ENCODE data around the gene LPP. TPM values are rescaled to one million over a fixed set of nuclear protein-coding genes. Genes with fewer than 3 reads are reported as not detected.

The LPP gene
- total and polyA plus RNA-seq, 9 of the 15 experiments (the other 6 are each of a cell fraction or from before 2014, with no cell fraction given), result 0.07 to 0.18 TPM; not detected in 7

DNA sequence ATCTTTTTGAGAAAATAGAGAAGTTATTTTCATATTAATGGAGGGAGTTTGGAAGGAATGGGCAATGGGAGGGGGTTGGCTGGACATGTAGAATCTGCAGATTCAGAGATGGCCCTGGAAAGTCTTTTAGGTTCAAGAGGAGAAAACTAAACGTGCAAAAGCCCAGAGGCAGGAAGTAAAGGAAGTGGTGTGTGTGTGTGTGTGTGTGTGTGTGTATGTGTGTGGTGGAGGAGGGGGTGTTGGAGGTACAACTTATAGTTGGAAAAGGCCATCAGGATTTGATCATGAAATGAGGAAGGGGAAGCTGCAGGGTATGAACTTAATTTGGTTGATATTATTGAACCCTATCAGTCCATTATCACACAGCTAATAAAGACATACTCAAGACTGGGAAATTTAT is 5.6 kb upstream of the LPP start (continued):
- TF ChIP-seq SIX5 (IDR thresholded peaks at IDR 0.05; ENCODE audit: borderline replicate concordance in 1 of 2, insufficient read depth in 1 of 2, low read depth in 1 of 2, low read length in 2 of 2) (no peak), RFX7 (CRISPR knock-in tag; IDR thresholded peaks at IDR 0.05) (no peak), ZNF512 (tag; IDR thresholded peaks at IDR 0.05) (no peak), KDM5B (IDR thresholded peaks at IDR 0.05; ENCODE audit: insufficient replicate concordance, low read depth, low read length) (no peak), ARID1B (IDR thresholded peaks at IDR 0.05) (no peak), ZNF785 (CRISPR knock-in tag; IDR thresholded peaks at IDR 0.05) (no peak), BCL6 (CRISPR knock-in tag; IDR thresholded peaks at IDR 0.05) (no peak), ZKSCAN8 (CRISPR knock-in tag; IDR thresholded peaks at IDR 0.05) (no peak), MED1 (CRISPR knock-in tag; IDR thresholded peaks at IDR 0.05; ENCODE audit: borderline replicate concordance) (no peak), TEAD1 (CRISPR knock-in tag; IDR thresholded peaks at IDR 0.05) (no peak), CEBPZ (IDR thresholded peaks at IDR 0.05; ENCODE audit: borderline replicate concordance, low read depth, low read length) (no peak), ZNF140 (CRISPR knock-in tag; IDR thresholded peaks at IDR 0.05) (no peak)

Data from K562 (cell line).